ENCODE data around the gene GORAB.

- TF ChIP-seq, protein P1, sequence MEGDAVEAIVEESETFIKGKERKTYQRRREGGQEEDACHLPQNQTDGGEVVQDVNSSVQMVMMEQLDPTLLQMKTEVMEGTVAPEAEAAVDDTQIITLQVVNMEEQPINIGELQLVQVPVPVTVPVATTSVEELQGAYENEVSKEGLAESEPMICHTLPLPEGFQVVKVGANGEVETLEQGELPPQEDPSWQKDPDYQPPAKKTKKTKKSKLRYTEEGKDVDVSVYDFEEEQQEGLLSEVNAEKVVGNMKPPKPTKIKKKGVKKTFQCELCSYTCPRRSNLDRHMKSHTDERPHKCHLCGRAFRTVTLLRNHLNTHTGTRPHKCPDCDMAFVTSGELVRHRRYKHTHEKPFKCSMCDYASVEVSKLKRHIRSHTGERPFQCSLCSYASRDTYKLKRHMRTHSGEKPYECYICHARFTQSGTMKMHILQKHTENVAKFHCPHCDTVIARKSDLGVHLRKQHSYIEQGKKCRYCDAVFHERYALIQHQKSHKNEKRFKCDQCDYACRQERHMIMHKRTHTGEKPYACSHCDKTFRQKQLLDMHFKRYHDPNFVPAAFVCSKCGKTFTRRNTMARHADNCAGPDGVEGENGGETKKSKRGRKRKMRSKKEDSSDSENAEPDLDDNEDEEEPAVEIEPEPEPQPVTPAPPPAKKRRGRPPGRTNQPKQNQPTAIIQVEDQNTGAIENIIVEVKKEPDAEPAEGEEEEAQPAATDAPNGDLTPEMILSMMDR (conservative IDR thresholded peaks at IDR 0.05; ENCODE audit: low read depth, low read length) = no peak
- TF ChIP-seq POLR2A (IDR thresholded peaks at IDR 0.05; ENCODE audit: low read depth, low read length) (peak; percentile 30; the same call in 1 of the 2 replicates), MXI1 (IDR thresholded peaks at IDR 0.05; ENCODE audit: borderline replicate concordance, low read depth, low read length) (no peak), RAD21 (IDR thresholded peaks at IDR 0.05; ENCODE audit: low read length) (no peak), MAZ (IDR thresholded peaks at IDR 0.05; ENCODE audit: borderline replicate concordance, low read depth, low read length) (no peak), RFX5 (IDR thresholded peaks at IDR 0.05; ENCODE audit: low read depth, low read length) (no peak), FOS (IDR thresholded peaks at IDR 0.05; ENCODE audit: low read depth, low read length) (no peak), MAFK (IDR thresholded peaks at IDR 0.05; ENCODE audit: low read depth, low read length) (no peak), SMC3 (IDR thresholded peaks at IDR 0.05; ENCODE audit: low read depth, low read length) (no peak), BHLHE40 (IDR thresholded peaks at IDR 0.05; ENCODE audit: low read depth, low read length) (no peak), CEBPB (IDR thresholded peaks at IDR 0.05; ENCODE audit: low read depth, low read length) (peak; percentile 81)
- TF ChIP-seq, protein P2, sequence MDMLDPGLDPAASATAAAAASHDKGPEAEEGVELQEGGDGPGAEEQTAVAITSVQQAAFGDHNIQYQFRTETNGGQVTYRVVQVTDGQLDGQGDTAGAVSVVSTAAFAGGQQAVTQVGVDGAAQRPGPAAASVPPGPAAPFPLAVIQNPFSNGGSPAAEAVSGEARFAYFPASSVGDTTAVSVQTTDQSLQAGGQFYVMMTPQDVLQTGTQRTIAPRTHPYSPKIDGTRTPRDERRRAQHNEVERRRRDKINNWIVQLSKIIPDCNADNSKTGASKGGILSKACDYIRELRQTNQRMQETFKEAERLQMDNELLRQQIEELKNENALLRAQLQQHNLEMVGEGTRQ (IDR thresholded peaks at IDR 0.05; ENCODE audit: low read depth, low read length) = no peak
Measured at GRCh38 chr1:170533298-170533697, 1.3 kb downstream of the GORAB start.
